NOMO-1 treated with dmso at 0.1 percent for 144 hours (cell line): ENCODE results near the gene TRIM2.
"Not testable (repeated sequence)": the region's sequence is repeated elsewhere in the genome, so short reads cannot be mapped to it uniquely, and the experiment has no call there.

Source experiments
- DNase-seq: peaks from one replicate; lab custom pipeline; 2025; ENCODE audit not compliant: unreplicated experiment; lab: John Stamatoyannopoulos, UW

Gene TRIM2

GRCh38 chr4:153189016-153189801 is 15.0 kb upstream of the TRIM2 start:
- no peak for DNase-seq

- DNase-seq, result no peak
These were observed 12.4 kb upstream of the TRIM2 start for GRCh38 chr4:153191795-153192363.

GRCh38 chr4:153197301-153197700 is 6.9 kb upstream of the TRIM2 start:
- DNase-seq, result no peak

- DNase-seq, result no peak
These were observed 5.5 kb upstream of the TRIM2 start for GRCh38 chr4:153198719-153199118.

- not testable (repeated sequence) for DNase-seq
These were observed 497 bp upstream of the TRIM2 start for GRCh38 chr4:153203746-153204145.

- no peak for DNase-seq
These were observed 745 bp downstream of the TRIM2 start for GRCh38 chr4:153204728-153205648.

- no peak for DNase-seq
These were observed 1.5 kb downstream of the TRIM2 start for GRCh38 chr4:153205757-153206156.

- DNase-seq, result no peak
These were observed 2.3 kb downstream of the TRIM2 start for GRCh38 chr4:153206534-153206933.

GRCh38 chr4:153207027-153207426 is 2.8 kb downstream of the TRIM2 start:
- DNase-seq, result no peak

GRCh38 chr4:153207567-153207966 is 3.3 kb downstream of the TRIM2 start:
- no peak for DNase-seq

- no peak for DNase-seq
These were observed 5.2 kb downstream of the TRIM2 start for GRCh38 chr4:153209410-153209809.

GRCh38 chr4:153210727-153211126 is 6.5 kb downstream of the TRIM2 start:
- DNase-seq, result no peak

GRCh38 chr4:153211986-153212728 is 7.9 kb downstream of the TRIM2 start:
- no peak for DNase-seq

GRCh38 chr4:153212736-153213135 is 8.5 kb downstream of the TRIM2 start:
- no peak for DNase-seq

GRCh38 chr4:153215921-153216320 is 11.7 kb downstream of the TRIM2 start:
- DNase-seq, result no peak

GRCh38 chr4:153216546-153216945 is 12.3 kb downstream of the TRIM2 start:
- no peak for DNase-seq

- no peak for DNase-seq
These were observed 13.2 kb downstream of the TRIM2 start for GRCh38 chr4:153217440-153217839.

GRCh38 chr4:153218961-153219360 is 14.7 kb downstream of the TRIM2 start:
- DNase-seq, result no peak

- no peak for DNase-seq
These were observed 16.6 kb downstream of the TRIM2 start for GRCh38 chr4:153220682-153221395.
